GM19455 (cell line): ENCODE results near the gene ZP1.

Experiments
- ATAC-seq: cut with Tn5 transposase; IDR thresholded peaks from one replicate; pipeline ENCODE4 v1.9.1; 2021; ENCODE audit not compliant: unreplicated experiment

ZP1 gene

GRCh38 chr11:60921777-60922335 is 54.5 kb downstream of the ZP1 start:
- no peak for ATAC-seq

- ATAC-seq: no peak
These were observed 55.6 kb downstream of the ZP1 start for GRCh38 chr11:60922906-60923305.

GRCh38 chr11:60923326-60923725 is 56.0 kb downstream of the ZP1 start:
- ATAC-seq: no peak

GRCh38 chr11:60923800-60924109 is 56.4 kb downstream of the ZP1 start:
- no peak for ATAC-seq

- peak; percentile 45 for ATAC-seq
These were observed 57.0 kb downstream of the ZP1 start, which contains the start of gene TMEM132A for GRCh38 chr11:60924110-60924905. Gene TMEM132A, plus strand, starts transcription at chr11:60924460. Its CDS starts 174 bp downstream, at chr11:60924634.
